ENCODE data around the gene PLXNA2.

- TF ChIP-seq POLR2A (IDR thresholded peaks at IDR 0.05) (no peak), CTCF (IDR thresholded peaks at IDR 0.05) (no peak)
Measured at GRCh38 chr1:208045463-208046260, 198.5 kb downstream of the PLXNA2 start.
